ENCODE results near the gene PXDC1. TPM values are rescaled to one million over a fixed set of nuclear protein-coding genes. Genes with fewer than 3 reads are reported as not detected.

Gene PXDC1
- total RNA-seq, 1 experiment from 2014 or later: 6.3 TPM

DNA sequence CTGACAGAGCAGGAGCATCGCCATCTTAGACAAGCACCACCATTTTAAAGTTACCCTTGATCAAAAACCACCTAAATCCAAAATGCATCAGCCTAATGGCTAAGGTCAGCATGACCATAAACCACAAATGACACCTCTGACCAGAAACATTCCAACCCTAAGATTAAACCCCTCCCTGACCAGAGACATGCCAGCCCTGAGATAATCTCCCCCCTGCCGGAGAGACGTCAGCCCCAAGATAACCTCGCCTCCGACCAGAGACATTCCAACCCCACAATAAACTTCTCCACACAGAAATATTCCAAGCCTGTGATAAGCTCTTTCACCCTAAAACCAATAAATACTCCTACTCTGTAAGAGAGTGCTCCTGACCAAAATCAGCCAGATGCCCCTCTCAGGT is 53.5 kb downstream of the PXDC1 start:
- Histone ChIP-seq H3K9ac (ENCODE audit: low read length) (no peak overlapping the region), H3K27me3 (ENCODE audit: insufficient read depth, low read length) (no peaks in the 10 kb centered on the region), H3K4me1 (ENCODE audit: control insufficient read depth in 1 of 2, insufficient read depth in 2 of 2, low read length in 2 of 2) (no peaks in the 10 kb centered on the region), H3K27ac (ENCODE audit: low read depth, low read length) (no peak overlapping the region), H4K20me1 (ENCODE audit: insufficient read depth) (no peaks in the 10 kb centered on the region), H3K79me2 (ENCODE audit: insufficient read depth, low read length) (no peaks in the 10 kb centered on the region), H3K9me3 (ENCODE audit: control insufficient read depth in 1 of 2, insufficient read depth in 1 of 2, low read depth in 1 of 2, low read length in 2 of 2) (no peaks in the 10 kb centered on the region), H3K4me3 (replicated peaks in 1 of 2; ENCODE audit: low read depth in 1 of 2, low read length in 2 of 2) (no peak overlapping the region), H3K9me2 (ENCODE audit: insufficient read depth) (no peaks in the 10 kb centered on the region), H3K4me2 (ENCODE audit: low read length) (no peak overlapping the region), H3K36me3 (ENCODE audit: control insufficient read depth in 1 of 2, insufficient read depth in 2 of 2, low read length in 2 of 2) (no peaks in the 10 kb centered on the region), H2AFZ (ENCODE audit: low read depth, low read length, poor library complexity, severe bottlenecking) (no peak overlapping the region)
- RAD21 ChIA-PET (ENCODE audit: low non-redundant PET in 1 of 2, low total read pairs in 2 of 2, uncharacterized antibody in 2 of 2, unreplicated experiment in 2 of 2): no interaction called here
- POLR2A ChIA-PET: no interaction called here
- intact Hi-C loops (cut with micrococcal nuclease): no loop called here
- BruUV-seq (replicated peaks): no TSS peak
- no peak for ATAC-seq
- TF ChIP-seq ZNF274 (IDR thresholded peaks at IDR 0.05; ENCODE audit: low read depth, low read length): no peak
- TF ChIP-seq, protein P1, sequence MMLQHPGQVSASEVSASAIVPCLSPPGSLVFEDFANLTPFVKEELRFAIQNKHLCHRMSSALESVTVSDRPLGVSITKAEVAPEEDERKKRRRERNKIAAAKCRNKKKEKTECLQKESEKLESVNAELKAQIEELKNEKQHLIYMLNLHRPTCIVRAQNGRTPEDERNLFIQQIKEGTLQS (IDR thresholded peaks at IDR 0.05): no peak
- TF ChIP-seq, protein P2, sequence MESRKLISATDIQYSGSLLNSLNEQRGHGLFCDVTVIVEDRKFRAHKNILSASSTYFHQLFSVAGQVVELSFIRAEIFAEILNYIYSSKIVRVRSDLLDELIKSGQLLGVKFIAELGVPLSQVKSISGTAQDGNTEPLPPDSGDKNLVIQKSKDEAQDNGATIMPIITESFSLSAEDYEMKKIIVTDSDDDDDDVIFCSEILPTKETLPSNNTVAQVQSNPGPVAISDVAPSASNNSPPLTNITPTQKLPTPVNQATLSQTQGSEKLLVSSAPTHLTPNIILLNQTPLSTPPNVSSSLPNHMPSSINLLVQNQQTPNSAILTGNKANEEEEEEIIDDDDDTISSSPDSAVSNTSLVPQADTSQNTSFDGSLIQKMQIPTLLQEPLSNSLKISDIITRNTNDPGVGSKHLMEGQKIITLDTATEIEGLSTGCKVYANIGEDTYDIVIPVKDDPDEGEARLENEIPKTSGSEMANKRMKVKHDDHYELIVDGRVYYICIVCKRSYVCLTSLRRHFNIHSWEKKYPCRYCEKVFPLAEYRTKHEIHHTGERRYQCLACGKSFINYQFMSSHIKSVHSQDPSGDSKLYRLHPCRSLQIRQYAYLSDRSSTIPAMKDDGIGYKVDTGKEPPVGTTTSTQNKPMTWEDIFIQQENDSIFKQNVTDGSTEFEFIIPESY (IDR thresholded peaks at IDR 0.05; ENCODE audit: extremely low read depth, insufficient replicate concordance, low read length): no peak
- TF ChIP-seq JUND (IDR thresholded peaks at IDR 0.05): no peak
- TF ChIP-seq SIN3A (IDR thresholded peaks at IDR 0.05; ENCODE audit: low read depth): no peak
- TF ChIP-seq, protein P3, sequence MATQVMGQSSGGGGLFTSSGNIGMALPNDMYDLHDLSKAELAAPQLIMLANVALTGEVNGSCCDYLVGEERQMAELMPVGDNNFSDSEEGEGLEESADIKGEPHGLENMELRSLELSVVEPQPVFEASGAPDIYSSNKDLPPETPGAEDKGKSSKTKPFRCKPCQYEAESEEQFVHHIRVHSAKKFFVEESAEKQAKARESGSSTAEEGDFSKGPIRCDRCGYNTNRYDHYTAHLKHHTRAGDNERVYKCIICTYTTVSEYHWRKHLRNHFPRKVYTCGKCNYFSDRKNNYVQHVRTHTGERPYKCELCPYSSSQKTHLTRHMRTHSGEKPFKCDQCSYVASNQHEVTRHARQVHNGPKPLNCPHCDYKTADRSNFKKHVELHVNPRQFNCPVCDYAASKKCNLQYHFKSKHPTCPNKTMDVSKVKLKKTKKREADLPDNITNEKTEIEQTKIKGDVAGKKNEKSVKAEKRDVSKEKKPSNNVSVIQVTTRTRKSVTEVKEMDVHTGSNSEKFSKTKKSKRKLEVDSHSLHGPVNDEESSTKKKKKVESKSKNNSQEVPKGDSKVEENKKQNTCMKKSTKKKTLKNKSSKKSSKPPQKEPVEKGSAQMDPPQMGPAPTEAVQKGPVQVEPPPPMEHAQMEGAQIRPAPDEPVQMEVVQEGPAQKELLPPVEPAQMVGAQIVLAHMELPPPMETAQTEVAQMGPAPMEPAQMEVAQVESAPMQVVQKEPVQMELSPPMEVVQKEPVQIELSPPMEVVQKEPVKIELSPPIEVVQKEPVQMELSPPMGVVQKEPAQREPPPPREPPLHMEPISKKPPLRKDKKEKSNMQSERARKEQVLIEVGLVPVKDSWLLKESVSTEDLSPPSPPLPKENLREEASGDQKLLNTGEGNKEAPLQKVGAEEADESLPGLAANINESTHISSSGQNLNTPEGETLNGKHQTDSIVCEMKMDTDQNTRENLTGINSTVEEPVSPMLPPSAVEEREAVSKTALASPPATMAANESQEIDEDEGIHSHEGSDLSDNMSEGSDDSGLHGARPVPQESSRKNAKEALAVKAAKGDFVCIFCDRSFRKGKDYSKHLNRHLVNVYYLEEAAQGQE (IDR thresholded peaks at IDR 0.05; ENCODE audit: low read depth): no peak
- TF ChIP-seq EZH2phosphoT487 (IDR thresholded peaks at IDR 0.05; ENCODE audit: borderline replicate concordance): no peak
- TF ChIP-seq YY1 (IDR thresholded peaks at IDR 0.05; ENCODE audit: extremely low read depth, insufficient replicate concordance, low read depth, low read length): no peak
- TF ChIP-seq ZFX (IDR thresholded peaks at IDR 0.05): no peak
- TF ChIP-seq EGR1 (IDR thresholded peaks at IDR 0.05; ENCODE audit: low read depth): no peak
- TF ChIP-seq CEBPB (IDR thresholded peaks at IDR 0.05; ENCODE audit: low read depth): no peak
- TF ChIP-seq POLR2A (IDR thresholded peaks at IDR 0.05; ENCODE audit: borderline replicate concordance, extremely low read depth, insufficient read depth, insufficient read length): no peak
- no peak for TF ChIP-seq TCF7L2 (IDR thresholded peaks at IDR 0.05; ENCODE audit: borderline replicate concordance, extremely low read depth, insufficient read depth, insufficient read length)
- TF ChIP-seq ELF1 (IDR thresholded peaks at IDR 0.05; ENCODE audit: borderline replicate concordance, low read depth): no peak
- TF ChIP-seq RAD21 (IDR thresholded peaks at IDR 0.05; ENCODE audit: low read depth): no peak
- CTCF ChIA-PET: no interaction called here
- no peak for DNase-seq (ENCODE audit: low read depth, low spot score)
